ENCODE measurements around the gene JKAMP. TPM values are rescaled to one million over a fixed set of nuclear protein-coding genes. Genes with fewer than 3 reads are reported as not detected.

The JKAMP gene
- polyA plus RNA-seq, 1 experiment: 208 TPM

DNA sequence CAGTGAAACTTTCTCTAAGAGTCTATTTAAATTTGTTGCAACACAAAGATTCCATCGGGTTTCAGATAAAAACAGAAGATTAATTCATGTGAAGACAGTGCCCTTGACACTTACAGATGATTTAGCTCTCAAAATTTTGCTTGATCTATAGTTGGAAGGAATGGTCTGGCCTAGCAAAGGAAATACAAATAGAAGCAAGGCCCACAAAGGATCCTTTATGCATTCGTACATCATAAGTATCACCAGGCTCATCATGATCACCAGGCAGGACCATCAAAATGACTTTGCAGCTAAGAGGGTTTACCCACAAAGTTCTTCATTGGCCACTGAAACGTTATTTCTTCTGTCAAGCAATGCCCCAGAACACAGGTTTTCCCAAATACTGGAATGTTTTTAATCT, 24.8 kb downstream of the JKAMP start:
- no peak overlapping the region for H3K4me3 ChIP-seq (ENCODE audit: low read depth, low read length)
- CTCF ChIA-PET: interaction anchor here (0.8 to 5.3 kb wide), 5 partner anchors 61 to 675 kb away, joined by 3 to 169 read pairs (median 5); partner anchors contain the start of gene CCDC175
- H3K27me3 ChIP-seq (ENCODE audit: control insufficient read depth, insufficient read depth, low read length): no peaks in the 10 kb centered on the region
- TF ChIP-seq, protein P1, sequence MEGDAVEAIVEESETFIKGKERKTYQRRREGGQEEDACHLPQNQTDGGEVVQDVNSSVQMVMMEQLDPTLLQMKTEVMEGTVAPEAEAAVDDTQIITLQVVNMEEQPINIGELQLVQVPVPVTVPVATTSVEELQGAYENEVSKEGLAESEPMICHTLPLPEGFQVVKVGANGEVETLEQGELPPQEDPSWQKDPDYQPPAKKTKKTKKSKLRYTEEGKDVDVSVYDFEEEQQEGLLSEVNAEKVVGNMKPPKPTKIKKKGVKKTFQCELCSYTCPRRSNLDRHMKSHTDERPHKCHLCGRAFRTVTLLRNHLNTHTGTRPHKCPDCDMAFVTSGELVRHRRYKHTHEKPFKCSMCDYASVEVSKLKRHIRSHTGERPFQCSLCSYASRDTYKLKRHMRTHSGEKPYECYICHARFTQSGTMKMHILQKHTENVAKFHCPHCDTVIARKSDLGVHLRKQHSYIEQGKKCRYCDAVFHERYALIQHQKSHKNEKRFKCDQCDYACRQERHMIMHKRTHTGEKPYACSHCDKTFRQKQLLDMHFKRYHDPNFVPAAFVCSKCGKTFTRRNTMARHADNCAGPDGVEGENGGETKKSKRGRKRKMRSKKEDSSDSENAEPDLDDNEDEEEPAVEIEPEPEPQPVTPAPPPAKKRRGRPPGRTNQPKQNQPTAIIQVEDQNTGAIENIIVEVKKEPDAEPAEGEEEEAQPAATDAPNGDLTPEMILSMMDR (IDR thresholded peaks at IDR 0.05; ENCODE audit: low read depth, low read length): no peak
- no peak for DNase-seq (ENCODE audit: low read depth, low spot score)
- H3K27ac ChIP-seq (ENCODE audit: low read depth, low read length): no peak overlapping the region
- POLR2A ChIA-PET: no interaction called here
- H3K9me3 ChIP-seq (ENCODE audit: control insufficient read depth, insufficient read depth, low read length): no peaks in the 10 kb centered on the region

- H3K9me3 ChIP-seq (ENCODE audit: control insufficient read depth, insufficient read depth, low read length): no peaks in the 10 kb centered on the region
- POLR2A ChIA-PET: no interaction called here
- no peak overlapping the region for H3K4me3 ChIP-seq (ENCODE audit: low read depth, low read length)
- H3K27ac ChIP-seq (ENCODE audit: low read depth, low read length): no peak overlapping the region
- H3K27me3 ChIP-seq (ENCODE audit: control insufficient read depth, insufficient read depth, low read length): no peaks in the 10 kb centered on the region
- TF ChIP-seq, protein P1 (IDR thresholded peaks at IDR 0.05; ENCODE audit: low read depth, low read length): no peak
- CTCF ChIA-PET: interaction anchor here (0.8 to 5.3 kb wide), 5 partner anchors 67 to 674 kb away, joined by 4 to 169 read pairs (median 5); partner anchors contain the start of gene CCDC175
- no peak for DNase-seq (ENCODE audit: low read depth, low spot score)
Observed at GRCh38 chr14:59510001-59510400, 25.7 kb downstream of the JKAMP start.

GRCh38 chr14:59510966-59511365, 26.6 kb downstream of the JKAMP start:
- Histone ChIP-seq H3K9me3 (ENCODE audit: control insufficient read depth, insufficient read depth, low read length) (no peaks in the 10 kb centered on the region), H3K4me3 (ENCODE audit: low read depth, low read length) (no peak overlapping the region), H3K27ac (ENCODE audit: low read depth, low read length) (no peak overlapping the region), H3K27me3 (ENCODE audit: control insufficient read depth, insufficient read depth, low read length) (no peaks in the 10 kb centered on the region)
- CTCF ChIA-PET: interaction anchor here (0.7 to 5.3 kb wide), 4 partner anchors 11 to 167 kb away, joined by 3 to 169 read pairs (median 4); partner anchors contain the start of gene CCDC175
- POLR2A ChIA-PET: no interaction called here
- no peak for DNase-seq (ENCODE audit: low read depth, low spot score)
- TF ChIP-seq, protein P1 (IDR thresholded peaks at IDR 0.05; ENCODE audit: low read depth, low read length): no peak

DNA sequence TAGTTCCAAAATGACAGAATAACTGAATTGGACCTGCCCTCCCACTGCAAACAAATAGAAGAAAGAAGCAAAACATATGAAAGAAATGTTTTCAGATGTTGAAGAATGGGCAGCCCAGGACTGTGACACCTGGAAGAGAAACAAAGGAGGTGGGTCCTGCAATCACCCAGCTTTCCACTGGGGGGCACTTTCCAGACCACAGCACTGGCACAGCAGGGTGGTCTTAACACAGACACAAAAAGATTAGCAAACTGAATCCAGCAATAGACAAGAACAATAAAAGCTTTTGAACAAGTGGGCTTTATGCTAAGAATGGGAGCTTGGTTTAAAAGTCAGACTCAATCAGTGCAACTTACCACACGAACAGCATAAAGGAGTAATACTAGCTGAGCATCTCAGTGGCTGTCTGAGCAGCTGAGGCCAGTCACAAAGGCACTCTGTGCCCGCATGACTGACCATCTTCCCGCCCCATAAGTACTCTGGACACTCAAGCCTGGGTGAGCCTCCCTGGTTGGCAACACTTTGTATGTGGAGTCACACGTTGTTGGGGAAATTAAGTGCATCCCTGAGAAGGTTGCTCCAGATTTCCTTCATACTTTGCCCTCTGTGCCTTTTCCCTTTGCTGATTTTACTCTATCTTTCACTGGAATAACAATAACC, 27.7 kb downstream of the JKAMP start:
- CTCF ChIA-PET: interaction anchor here (0.6 to 1.6 kb wide), 17 partner anchors 9 to 672 kb away, joined by 3 to 18 read pairs (median 3); partner anchors contain the start of gene CCDC175
- TF ChIP-seq, protein P1 (IDR thresholded peaks at IDR 0.05; ENCODE audit: low read depth, low read length): peak; percentile 59
- DNase-seq (ENCODE audit: low read depth, low spot score): no peak
- POLR2A ChIA-PET: no interaction called here
- Histone ChIP-seq H3K27me3 (ENCODE audit: control insufficient read depth, insufficient read depth, low read length) (no peaks in the 10 kb centered on the region), H3K9me3 (ENCODE audit: control insufficient read depth, insufficient read depth, low read length) (no peaks in the 10 kb centered on the region), H3K27ac (ENCODE audit: low read depth, low read length) (no peak overlapping the region), H3K4me3 (ENCODE audit: low read depth, low read length) (no peak overlapping the region)

DNA sequence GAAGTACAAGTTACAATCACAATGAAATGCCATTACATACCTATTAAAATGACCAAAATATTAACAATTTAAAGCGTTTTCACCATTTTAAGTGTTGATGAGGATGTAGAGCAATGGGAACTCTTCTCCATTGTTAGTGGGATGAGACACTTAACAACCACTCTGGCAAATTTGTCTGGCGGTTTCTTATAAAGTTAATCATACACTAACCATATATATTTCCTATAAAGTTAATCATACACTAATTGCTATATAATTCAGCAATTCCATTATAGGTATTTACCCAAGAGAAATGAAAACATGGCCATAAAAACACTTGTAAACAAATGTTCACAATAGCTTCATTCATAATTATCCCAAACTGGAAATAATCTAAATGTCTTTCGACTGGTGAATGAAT, 35.9 kb downstream of the JKAMP start:
- TF ChIP-seq, protein P1 (IDR thresholded peaks at IDR 0.05; ENCODE audit: low read depth, low read length): no peak
- H3K9me3 ChIP-seq (ENCODE audit: control insufficient read depth, insufficient read depth, low read length): no peaks in the 10 kb centered on the region
- no peak overlapping the region for H3K4me3 ChIP-seq (ENCODE audit: low read depth, low read length)
- CTCF ChIA-PET: interaction anchor here (0.9 kb wide), 1 partner anchor 57 kb away, joined by 3 read pairs; no protein-coding TSS in a partner anchor
- no peak for DNase-seq (ENCODE audit: low read depth, low spot score)
- H3K27ac ChIP-seq (ENCODE audit: low read depth, low read length): no peak overlapping the region
- POLR2A ChIA-PET: no interaction called here
- H3K27me3 ChIP-seq (ENCODE audit: control insufficient read depth, insufficient read depth, low read length): peaks cover 3% of the 10 kb centered on the region
